Gastroesophageal sphincter (tissue), 4 donors: ENCODE measurements around the gene SSBP4. TPM values are rescaled to one million over a fixed set of nuclear protein-coding genes. Genes with fewer than 3 reads are reported as not detected.

Experiments used
- ATAC-seq: fragments of 150-250 bp; one replicate; pipeline ENCODE4 v1.9.1; 2016; ENCODE audit warnings: mild to moderate bottlenecking, moderate library complexity
- H3K27ac ChIP-seq, 4 donors: fragments of 200-600 bp; sonication (generic) in 3 of 4; 1 replicate in 3 of 4; 2 replicates in 1 of 4; pipeline ENCODE4 v1.5.1; 2016 to 2019
- H3K27me3 ChIP-seq: fragments of 200-600 bp; sonication (generic); one replicate; pipeline ENCODE4 v1.5.1; 2019
- H3K36me3 ChIP-seq, 2 donors: fragments of 200-600 bp; sonication (generic); one replicate each; pipeline ENCODE4 v1.5.1; 2019; ENCODE audit warnings: control low read depth in 1 of 2
- H3K4me1 ChIP-seq, 3 donors: fragments of 200-600 bp; sonication (generic); 1 replicate in 2 of 3; 2 replicates in 1 of 3; pipeline ENCODE4 v1.5.1; 2016 to 2019; ENCODE audit warnings: control low read depth in 2 of 3
- H3K4me3 ChIP-seq, 2 donors: fragments of 200-600 bp; sonication (generic); one replicate each; pipeline ENCODE4 v1.5.1; 2019; ENCODE audit warnings: mild to moderate bottlenecking in 1 of 2, moderate library complexity in 1 of 2
- H3K9me3 ChIP-seq, 3 donors: fragments of 200-600 bp; sonication (generic); one replicate each; pipeline ENCODE4 v1.5.1; 2017 to 2019; ENCODE audit warnings: control low read depth in 2 of 3
- EP300 ChIP-seq: sonication (generic); formaldehyde crosslinking; IDR thresholded peaks from one replicate; pipeline ENCODE4 v1.6.1; 2017; ENCODE audit warnings: antibody characterized with exemption, mild to moderate bottlenecking
- POLR2A ChIP-seq, 2 donors: fragments of 450-650 bp; IDR thresholded peaks; one replicate each; pipeline ENCODE4 v1.6.1; 2017; ENCODE audit warnings: antibody characterized with exemption in 2 of 2, mild to moderate bottlenecking in 2 of 2, moderate library complexity in 1 of 2
- POLR2AphosphoS5 ChIP-seq: sonication (generic); formaldehyde crosslinking; IDR thresholded peaks from one replicate; pipeline ENCODE4 v1.6.1; 2017; ENCODE audit warnings: antibody characterized with exemption
- WGBS, 2 donors: methylation state at CpG; one replicate each; pipeline ENCODE4 v1.1.5; 2018; ENCODE audit warnings: low coverage in 1 of 2; 5-methylcytosine and 5-hydroxymethylcytosine counted together
- total RNA-seq, 4 donors: library from RNA; depleted of rRNA; stranded (reverse); fragments of >200 nt; gene quantifications; one replicate each; pipeline ENCODE4 v1.1.0, GENCODE V29; 2016
- TF ChIP-seq, protein P1 (sequence below), 4 experiments: fragments of 200-600 bp in 2 of 4; fragments of 450-650 bp in 2 of 4; sonication (generic) in 1 of 4; IDR thresholded peaks; one replicate each; pipeline ENCODE4 v1.5.1; 2017 to 2019; ENCODE audit warnings: antibody characterized with exemption in 4 of 4, mild to moderate bottlenecking in 2 of 4, moderate library complexity in 2 of 4

Gene SSBP4
- total RNA-seq, 4 donors from 2014 or later: 58.4 to 76.2 (median 61.3) TPM

GRCh38 chr19:18421371-18421959, 2.3 kb downstream of the SSBP4 start:
- H3K27ac ChIP-seq: peak overlapping the region in 3 of 4 donors; percentile 87 to 93 (median 92)
- no peak for ATAC-seq
- no peaks in the 10 kb centered on the region for H3K27me3 ChIP-seq
- no peak overlapping the region for H3K4me3 ChIP-seq
- H3K4me1 ChIP-seq: peaks cover 0 to 96% (median 62%) of the 10 kb centered on the region in 3 donors
- 85 to 88% methylated on average over 4 to 6 of the region's 12 CpGs for WGBS, 2 donors
- no peak for TF ChIP-seq POLR2A (IDR thresholded peaks at IDR 0.05)
- TF ChIP-seq EP300: no peak
- TF ChIP-seq, protein P1, sequence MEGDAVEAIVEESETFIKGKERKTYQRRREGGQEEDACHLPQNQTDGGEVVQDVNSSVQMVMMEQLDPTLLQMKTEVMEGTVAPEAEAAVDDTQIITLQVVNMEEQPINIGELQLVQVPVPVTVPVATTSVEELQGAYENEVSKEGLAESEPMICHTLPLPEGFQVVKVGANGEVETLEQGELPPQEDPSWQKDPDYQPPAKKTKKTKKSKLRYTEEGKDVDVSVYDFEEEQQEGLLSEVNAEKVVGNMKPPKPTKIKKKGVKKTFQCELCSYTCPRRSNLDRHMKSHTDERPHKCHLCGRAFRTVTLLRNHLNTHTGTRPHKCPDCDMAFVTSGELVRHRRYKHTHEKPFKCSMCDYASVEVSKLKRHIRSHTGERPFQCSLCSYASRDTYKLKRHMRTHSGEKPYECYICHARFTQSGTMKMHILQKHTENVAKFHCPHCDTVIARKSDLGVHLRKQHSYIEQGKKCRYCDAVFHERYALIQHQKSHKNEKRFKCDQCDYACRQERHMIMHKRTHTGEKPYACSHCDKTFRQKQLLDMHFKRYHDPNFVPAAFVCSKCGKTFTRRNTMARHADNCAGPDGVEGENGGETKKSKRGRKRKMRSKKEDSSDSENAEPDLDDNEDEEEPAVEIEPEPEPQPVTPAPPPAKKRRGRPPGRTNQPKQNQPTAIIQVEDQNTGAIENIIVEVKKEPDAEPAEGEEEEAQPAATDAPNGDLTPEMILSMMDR (IDR thresholded peaks at IDR 0.05): no peak
- TF ChIP-seq POLR2AphosphoS5: no peak
- H3K9me3 ChIP-seq: no peaks in the 10 kb centered on the region
- no peaks in the 10 kb centered on the region for H3K36me3 ChIP-seq

DNA sequence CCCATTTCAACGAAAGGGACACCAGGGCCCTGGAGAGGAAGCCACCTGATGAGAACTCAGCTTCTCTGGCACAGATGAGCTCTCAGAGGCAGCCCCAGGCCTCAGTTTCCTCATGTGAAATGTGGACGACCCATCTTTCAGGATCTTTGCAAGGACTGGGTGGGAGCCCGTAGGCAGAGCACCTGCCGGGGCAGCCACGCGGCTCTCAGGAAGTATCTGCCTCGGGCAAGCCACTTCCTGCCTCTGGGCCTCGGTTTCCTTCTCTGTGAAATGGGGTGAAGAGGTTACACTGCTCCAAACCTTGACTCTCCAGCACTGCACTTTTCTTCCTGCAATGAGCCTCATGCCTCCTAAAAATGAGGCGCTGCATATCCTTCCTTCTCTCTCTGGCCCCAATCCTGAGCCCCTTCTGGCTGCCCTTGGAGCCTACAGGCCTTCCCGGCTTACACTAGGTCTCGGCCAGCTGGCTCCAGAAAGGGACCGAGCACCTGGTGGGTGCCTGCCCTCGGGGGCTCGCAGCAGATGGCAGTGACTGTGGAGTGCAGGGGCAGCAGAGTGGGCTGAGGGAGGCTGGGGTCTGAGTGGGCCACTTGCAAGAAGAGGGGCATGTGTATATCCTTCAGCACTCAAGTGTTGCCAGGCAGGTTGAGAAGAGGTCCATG, 3.5 kb downstream of the SSBP4 start:
- Histone ChIP-seq H3K27ac (peak overlapping the region in 2 of 4 donors; percentile 84 to 86), H3K9me3 (no peaks in the 10 kb centered on the region), H3K4me1 (peaks cover 0 to 96% (median 54%) of the 10 kb centered on the region in 3 donors), H3K27me3 (no peaks in the 10 kb centered on the region), H3K36me3 (peaks cover 0 to 7% of the 10 kb centered on the region in 2 donors), H3K4me3 (no peak overlapping the region)
- no peak for ATAC-seq
- TF ChIP-seq EP300: no peak
- no peak for TF ChIP-seq POLR2A (IDR thresholded peaks at IDR 0.05)
- TF ChIP-seq, protein P1 (IDR thresholded peaks at IDR 0.05): no peak
- no peak for TF ChIP-seq POLR2AphosphoS5
- 83% methylated on average over 2 of the region's 14 CpGs; no CpG with 5 or more reads in 1 of the 2 donors for WGBS, 2 donors

- no peak for ATAC-seq
- H3K27ac ChIP-seq: peak overlapping the region in 3 of 4 donors; percentile 84 to 86 (median 85)
Measured at GRCh38 chr19:18423258-18424020, 4.2 kb downstream of the SSBP4 start.

DNA sequence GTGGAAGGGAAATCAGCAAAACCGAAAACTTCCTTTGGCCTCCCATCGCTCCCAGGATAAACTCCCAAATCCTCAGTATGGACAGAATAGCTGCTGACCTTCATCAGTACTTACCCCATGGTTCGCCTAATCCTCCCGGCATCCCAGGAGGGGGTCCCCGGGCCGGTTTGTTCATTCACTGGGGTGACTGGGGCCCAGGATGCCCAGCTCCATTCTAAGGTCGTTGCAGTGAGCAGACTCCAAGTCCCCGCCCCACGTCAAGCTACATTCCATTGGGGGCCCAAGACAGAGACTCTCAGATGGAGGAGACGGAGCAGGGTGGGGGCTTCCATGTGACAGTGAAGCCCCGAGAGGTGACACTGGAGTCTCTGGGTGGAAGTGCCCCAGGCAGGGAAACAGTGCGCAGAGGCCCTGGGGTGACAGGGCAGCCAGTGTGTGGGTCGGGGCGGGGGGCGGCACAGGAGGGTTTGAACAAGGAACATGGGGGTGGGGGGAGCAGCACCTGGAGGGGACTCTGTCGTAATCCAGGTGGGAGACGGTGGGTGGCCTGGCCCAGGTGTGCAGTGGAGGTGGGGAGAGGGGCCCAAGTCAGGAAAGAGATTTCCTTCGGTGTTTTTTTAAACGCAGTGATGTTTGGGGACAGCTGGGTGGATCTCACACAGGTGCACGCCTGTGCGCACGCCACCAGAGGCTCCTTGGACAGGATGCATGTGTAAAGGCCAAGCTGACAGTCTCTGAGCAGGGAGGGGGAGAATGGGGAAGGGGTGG, 5.1 kb downstream of the SSBP4 start:
- H3K27me3 ChIP-seq: no peaks in the 10 kb centered on the region
- ATAC-seq: no peak
- H3K36me3 ChIP-seq: peaks cover 0 to 10% of the 10 kb centered on the region in 2 donors
- TF ChIP-seq POLR2A (IDR thresholded peaks at IDR 0.05) (no peak), EP300 (no peak), POLR2AphosphoS5 (no peak)
- TF ChIP-seq, protein P1 (IDR thresholded peaks at IDR 0.05): no peak
- 73 to 81% methylated on average over 5 to 10 of the region's 22 CpGs for WGBS, 2 donors
- H3K9me3 ChIP-seq: no peaks in the 10 kb centered on the region
- peak overlapping the region in 3 of 4 donors; percentile 84 to 86 (median 85) for H3K27ac ChIP-seq
- no peak overlapping the region for H3K4me3 ChIP-seq
- H3K4me1 ChIP-seq: peaks cover 0 to 97% (median 54%) of the 10 kb centered on the region in 3 donors

More at GRCh38 chr19:18423258-18424020, 4.2 kb downstream of the SSBP4 start:
- Histone ChIP-seq H3K4me3 (no peak overlapping the region), H3K27me3 (no peaks in the 10 kb centered on the region), H3K9me3 (no peaks in the 10 kb centered on the region), H3K4me1 (peaks cover 0 to 96% (median 50%) of the 10 kb centered on the region in 3 donors), H3K36me3 (peaks cover 0 to 10% of the 10 kb centered on the region in 2 donors)
- TF ChIP-seq, protein P1 (IDR thresholded peaks at IDR 0.05): no peak
- no peak for TF ChIP-seq POLR2A (IDR thresholded peaks at IDR 0.05)
- no peak for TF ChIP-seq POLR2AphosphoS5
- TF ChIP-seq EP300: no peak
- WGBS, 2 donors: 80 to 98% methylated on average over 6 to 14 of the region's 21 CpGs
